LNCaP clone FGC (cell line): Measurements from ENCODE around the gene CD2AP.

Experiments used
- DNase-seq: peaks from one replicate; pipeline ENCODE4 v3.0.0-alpha.2; 2011; ENCODE audit warnings: low read depth
- H3K4me3 ChIP-seq: 2 replicates; pipeline ENCODE4 v1.5.1; 2011; ENCODE audit warnings: mild to moderate bottlenecking, low read depth, low read length, control low read depth
- CTCF ChIP-seq: IDR thresholded peaks from 2 replicates; pipeline ENCODE4 v1.5.1; 2012; ENCODE audit warnings: mild to moderate bottlenecking; ENCODE audit not compliant: control insufficient read depth, insufficient read depth; ENCODE audit errors: extremely low read depth

The CD2AP gene

GRCh38 chr6:47665112-47665511, 187.5 kb downstream of the CD2AP start:
- DNase-seq = peak; percentile 75
- no peak overlapping the region for H3K4me3 ChIP-seq
- TF ChIP-seq CTCF = no peak

GRCh38 chr6:47669684-47670513, 192.3 kb downstream of the CD2AP start:
- H3K4me3 ChIP-seq = no peak overlapping the region
- DNase-seq = no peak
- TF ChIP-seq CTCF = no peak

- DNase-seq = no peak
- TF ChIP-seq CTCF = no peak
- no peak overlapping the region for H3K4me3 ChIP-seq
These were observed 193.3 kb downstream of the CD2AP start for GRCh38 chr6:47670851-47671250.

- no peak for TF ChIP-seq CTCF
- DNase-seq = no peak
- H3K4me3 ChIP-seq = no peak overlapping the region
These were observed 194.2 kb downstream of the CD2AP start for GRCh38 chr6:47671777-47672176.

- H3K4me3 ChIP-seq = no peak overlapping the region
- no peak for TF ChIP-seq CTCF
- DNase-seq = no peak
These were observed 195.2 kb downstream of the CD2AP start for GRCh38 chr6:47672816-47673215.

- TF ChIP-seq CTCF = no peak
- peak; percentile 35 for DNase-seq
- H3K4me3 ChIP-seq = no peak overlapping the region
These were observed 197.1 kb downstream of the CD2AP start for GRCh38 chr6:47674673-47675072.
